HCT116 (cell line): Measurements from ENCODE around the gene IDH3G. TPM values are rescaled to one million over a fixed set of nuclear protein-coding genes. Genes with fewer than 3 reads are reported as not detected.

ENCODE experiments used
- ATAC-seq: fragments of 200-7000 bp; cut with Tn5 transposase; 2 replicates; pipeline ENCODE4 v1.9.1; 2020; ENCODE audit warnings: mild to moderate bottlenecking, moderate library complexity
- BruUV-seq: library from RNA; stranded (reverse); fragments of 400-500 nt; replicated peaks from 2 replicates; lab custom pipeline; 2021; lab: Mats Ljungman, UMichigan
- CTCF ChIA-PET: fragments of 300-600 bp; sonication (Branson Sonifier 250); formaldehyde crosslinking; loops from one replicate; lab custom pipeline; 2021; ENCODE audit warnings: antibody characterized with exemption; lab: Charles Lee
- POLR2A ChIA-PET: fragments of 300-600, 350-600 bp; sonication (Branson Sonifier 250); formaldehyde crosslinking; loops from one replicate; lab custom pipeline; 2021; ENCODE audit warnings: antibody characterized with exemption; lab: Charles Lee
- RAD21 ChIA-PET, 2 experiments: fragments of 300-600 bp; sonication (Branson Sonifier 250); formaldehyde crosslinking; loops; one replicate each; lab custom pipeline; 2023; ENCODE audit warnings: low total read pairs in 2 of 2; ENCODE audit not compliant: uncharacterized antibody in 2 of 2, unreplicated experiment in 2 of 2, low non-redundant PET in 1 of 2; lab: Charles Lee
- DNase-seq: peaks from one replicate; pipeline ENCODE4 v3.0.0-alpha.2; 2010; ENCODE audit warnings: low read depth, low spot score
- H2AFZ ChIP-seq: fragments of 200-600 bp; shearing (Covaris generic), sonication (generic); 2 replicates; pipeline ENCODE4 v1.6.1; 2017; ENCODE audit warnings: low read depth, mixed run types, mixed read lengths, antibody characterized with exemption, low read length; ENCODE audit not compliant: poor library complexity, severe bottlenecking
- H3K27ac ChIP-seq: 2 replicates; pipeline ENCODE4 v1.5.1; 2012; ENCODE audit warnings: low read depth, low read length
- H3K27me3 ChIP-seq: fragments of 200-600 bp; sonication (generic); 2 replicates; pipeline ENCODE4 v1.6.1; 2016; ENCODE audit warnings: mixed run types, low read length, mixed read lengths; ENCODE audit not compliant: insufficient read depth
- H3K36me3 ChIP-seq, 2 experiments: fragments of 200-500 bp in 1 of 2; fragments of 200-600 bp in 1 of 2; sonication (Bioruptor generic) in 1 of 2; sonication (generic) in 1 of 2; 2 replicates each; pipeline versions ENCODE4 v1.5.1 to v1.6.1; 2014 to 2016; ENCODE audit warnings: low read length in 2 of 2, inconsistent platforms in 1 of 2, mixed read lengths in 1 of 2, mixed run types in 1 of 2; ENCODE audit not compliant: insufficient read depth in 2 of 2, control insufficient read depth in 1 of 2
- H3K4me1 ChIP-seq, 2 experiments: fragments of 200-600 bp in 1 of 2; sonication (generic) in 1 of 2; 2 replicates each; pipeline versions ENCODE4 v1.5.1 to v1.6.1; 2012 to 2017; ENCODE audit warnings: low read length in 2 of 2, inconsistent platforms in 1 of 2, mild to moderate bottlenecking in 1 of 2, mixed read lengths in 1 of 2, mixed run types in 1 of 2, moderate library complexity in 1 of 2; ENCODE audit not compliant: insufficient read depth in 2 of 2, control insufficient read depth in 1 of 2
- H3K4me2 ChIP-seq: fragments of 200-600 bp; sonication (generic); 2 replicates; pipeline ENCODE4 v1.6.1; 2017; ENCODE audit warnings: mixed run types, low read length, mixed read lengths
- H3K4me3 ChIP-seq, 2 experiments: fragments of 200-600 bp in 1 of 2; sonication (generic) in 1 of 2; replicated peaks in 1 of 2; 2 replicates each; pipeline ENCODE4 v1.5.1; 2011 to 2016; ENCODE audit warnings: low read length in 2 of 2, control low read depth in 1 of 2, low read depth in 1 of 2, mild to moderate bottlenecking in 1 of 2, mixed read lengths in 1 of 2, mixed run types in 1 of 2
- H3K79me2 ChIP-seq: fragments of 200-600 bp; sonication (generic); 2 replicates; pipeline ENCODE4 v1.6.1; 2017; ENCODE audit warnings: mild to moderate bottlenecking, mixed run types, low read length, moderate library complexity, mixed read lengths; ENCODE audit not compliant: insufficient read depth
- H3K9ac ChIP-seq: fragments of 200-600 bp; sonication (generic); 2 replicates; pipeline ENCODE4 v1.6.1; 2016; ENCODE audit warnings: low read length, mixed read lengths
- H3K9me2 ChIP-seq: fragments of 200-600 bp; sonication (generic), shearing (Covaris generic); 2 replicates; pipeline ENCODE4 v1.6.1; 2017; ENCODE audit warnings: mixed run types, mild to moderate bottlenecking, moderate library complexity; ENCODE audit not compliant: insufficient read depth
- H3K9me3 ChIP-seq, 2 experiments: fragments of 200-500 bp in 1 of 2; fragments of 200-600 bp in 1 of 2; sonication (Bioruptor generic) in 1 of 2; sonication (generic) in 1 of 2; 2 replicates each; pipeline ENCODE4 v1.6.1; 2014 to 2017; ENCODE audit warnings: low read length in 2 of 2, mixed read lengths in 2 of 2, inconsistent platforms in 1 of 2, low read depth in 1 of 2, mild to moderate bottlenecking in 1 of 2, mixed run types in 1 of 2, moderate library complexity in 1 of 2; ENCODE audit not compliant: control insufficient read depth in 1 of 2, insufficient read depth in 1 of 2
- H4K20me1 ChIP-seq: fragments of 200-600 bp; sonication (generic), shearing (Covaris generic); 2 replicates; pipeline ENCODE4 v1.6.1; 2017; ENCODE audit warnings: mixed run types, mild to moderate bottlenecking, moderate library complexity; ENCODE audit not compliant: insufficient read depth
- CEBPB ChIP-seq: IDR thresholded peaks from 2 replicates; pipeline ENCODE4 v1.6.1; 2012; ENCODE audit warnings: low read depth
- EGR1 ChIP-seq: IDR thresholded peaks from 2 replicates; pipeline ENCODE4 v1.6.1; 2012; ENCODE audit warnings: low read depth
- EZH2 ChIP-seq: fragments of 200-600 bp; sonication (generic); IDR thresholded peaks from 2 replicates; pipeline ENCODE4 v1.6.1; 2017; ENCODE audit warnings: antibody characterized with exemption, mixed run types
- EZH2phosphoT487 ChIP-seq: fragments of 200-600 bp; IDR thresholded peaks from 2 replicates; pipeline ENCODE4 v1.6.1; 2018; ENCODE audit warnings: antibody characterized with exemption, borderline replicate concordance
- FOSL1 ChIP-seq: IDR thresholded peaks from 2 replicates; pipeline ENCODE4 v1.6.1; 2012; ENCODE audit warnings: low read depth
- POLR2AphosphoS5 ChIP-seq: IDR thresholded peaks from 2 replicates; pipeline ENCODE4 v1.6.1; 2011; ENCODE audit warnings: mild to moderate bottlenecking, low read depth, low read length, moderate library complexity
- RAD21 ChIP-seq: IDR thresholded peaks from 2 replicates; pipeline ENCODE4 v1.6.1; 2012; ENCODE audit warnings: low read depth, mild to moderate bottlenecking
- ZNF274 ChIP-seq: fragments of 200-500 bp; sonication (Bioruptor generic); IDR thresholded peaks from 2 replicates; pipeline ENCODE4 v1.6.1; 2014; ENCODE audit warnings: mild to moderate bottlenecking, low read depth, low read length, inconsistent platforms
- intact Hi-C: fragments of 100-400 bp; cut with micrococcal nuclease; formaldehyde crosslinking; loops from 2 replicates; pipeline ENCODE4 v1.10.0; 2022
- total RNA-seq: library from RNA; stranded (reverse); gene quantifications from one replicate; pipeline ENCODE4 v1.2.1, GENCODE V29; 2021; ENCODE audit not compliant: unreplicated experiment
- TF ChIP-seq, protein P1 (sequence below): IDR thresholded peaks from 2 replicates; pipeline ENCODE4 v1.6.1; 2011; ENCODE audit warnings: mild to moderate bottlenecking, low read length, moderate library complexity; ENCODE audit not compliant: insufficient replicate concordance; ENCODE audit errors: extremely low read depth

Gene IDH3G
- total RNA-seq, 1 experiment from 2014 or later = 49.7 TPM

DNA sequence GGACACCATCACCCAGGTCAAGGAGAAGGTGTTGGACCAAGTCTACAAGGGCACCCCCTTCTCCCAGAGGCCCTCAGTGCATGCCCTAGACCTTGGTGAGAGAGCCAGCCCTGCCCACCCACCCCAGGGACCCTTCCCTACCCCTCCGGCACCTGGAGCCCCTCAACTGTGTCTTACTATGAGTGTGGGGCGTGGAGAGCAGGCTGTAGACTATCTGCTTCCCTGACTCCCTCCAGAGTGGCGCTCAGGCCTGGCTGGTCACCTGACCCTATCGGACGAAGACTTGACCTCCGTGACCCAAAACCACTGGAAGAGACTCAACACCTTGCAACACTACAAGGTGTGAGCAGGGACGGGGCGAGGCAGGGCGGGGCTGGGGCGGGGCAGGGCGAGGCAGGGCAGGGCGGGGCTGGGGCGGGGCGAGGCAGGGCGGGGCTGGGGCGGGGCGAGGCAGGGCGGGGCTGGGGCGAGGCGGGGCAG is 18.0 kb downstream of the IDH3G start (continued):
- TF ChIP-seq, protein P1, sequence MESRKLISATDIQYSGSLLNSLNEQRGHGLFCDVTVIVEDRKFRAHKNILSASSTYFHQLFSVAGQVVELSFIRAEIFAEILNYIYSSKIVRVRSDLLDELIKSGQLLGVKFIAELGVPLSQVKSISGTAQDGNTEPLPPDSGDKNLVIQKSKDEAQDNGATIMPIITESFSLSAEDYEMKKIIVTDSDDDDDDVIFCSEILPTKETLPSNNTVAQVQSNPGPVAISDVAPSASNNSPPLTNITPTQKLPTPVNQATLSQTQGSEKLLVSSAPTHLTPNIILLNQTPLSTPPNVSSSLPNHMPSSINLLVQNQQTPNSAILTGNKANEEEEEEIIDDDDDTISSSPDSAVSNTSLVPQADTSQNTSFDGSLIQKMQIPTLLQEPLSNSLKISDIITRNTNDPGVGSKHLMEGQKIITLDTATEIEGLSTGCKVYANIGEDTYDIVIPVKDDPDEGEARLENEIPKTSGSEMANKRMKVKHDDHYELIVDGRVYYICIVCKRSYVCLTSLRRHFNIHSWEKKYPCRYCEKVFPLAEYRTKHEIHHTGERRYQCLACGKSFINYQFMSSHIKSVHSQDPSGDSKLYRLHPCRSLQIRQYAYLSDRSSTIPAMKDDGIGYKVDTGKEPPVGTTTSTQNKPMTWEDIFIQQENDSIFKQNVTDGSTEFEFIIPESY = no peak
- no peak for TF ChIP-seq ZNF274

DNA sequence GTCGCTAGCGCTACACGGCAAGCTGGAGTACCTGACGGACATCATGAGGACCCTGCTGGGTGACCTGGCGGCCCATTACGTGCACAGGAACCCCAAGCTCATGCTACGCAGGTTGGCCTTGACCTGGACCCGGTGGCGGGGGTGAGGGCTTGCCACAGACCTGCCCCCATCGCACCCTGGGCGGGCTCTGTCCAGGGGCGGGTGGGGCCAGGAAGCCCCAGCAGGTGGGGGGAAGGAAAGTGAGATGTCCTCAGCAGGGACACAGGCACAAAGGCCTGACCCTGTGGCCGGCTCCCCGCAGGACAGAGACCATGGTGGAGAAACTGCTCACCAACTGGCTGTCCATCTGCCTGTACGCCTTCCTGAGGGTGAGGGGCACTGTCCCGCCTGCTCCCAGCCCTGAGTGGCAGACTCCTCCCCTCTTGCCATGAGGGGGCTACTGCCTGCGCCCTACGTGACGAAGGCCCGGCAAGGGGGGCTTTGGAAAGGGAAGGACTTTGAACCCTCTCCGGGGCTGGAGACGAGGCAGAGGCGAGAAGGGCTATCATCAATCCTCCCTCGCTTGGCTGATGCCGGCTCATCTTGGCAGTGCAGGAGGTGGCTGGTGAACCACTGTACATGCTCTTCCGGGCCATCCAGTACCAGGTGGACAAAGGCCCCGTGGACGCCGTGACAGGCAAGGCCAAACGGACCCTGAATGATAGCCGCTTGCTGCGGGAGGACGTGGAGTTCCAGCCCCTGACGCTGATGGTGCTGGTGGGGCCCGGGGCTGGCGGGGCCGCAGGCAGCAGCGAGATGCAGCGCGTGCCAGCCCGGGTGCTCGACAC is 18.7 kb downstream of the IDH3G start:
- ChIA-PET POLR2A (no interaction called here), RAD21 (no interaction called here), CTCF (no interaction called here)
- Histone ChIP-seq H2AFZ (no peak overlapping the region), H3K27ac (no peak overlapping the region), H4K20me1 (no peaks in the 10 kb centered on the region), H3K79me2 (no peaks in the 10 kb centered on the region), H3K27me3 (no peaks in the 10 kb centered on the region), H3K4me3 (no peak overlapping the region), H3K4me2 (no peak overlapping the region), H3K9me3 (no peaks in the 10 kb centered on the region), H3K36me3 (no peaks in the 10 kb centered on the region), H3K9me2 (no peaks in the 10 kb centered on the region), H3K9ac (no peak overlapping the region), H3K4me1 (peaks cover 0 to 6% of the 10 kb centered on the region in 2 experiments; a peak in 1 of 4 replicates)
- TF ChIP-seq RAD21 = no peak
- no peak for TF ChIP-seq EGR1
- TF ChIP-seq FOSL1 = no peak
- TF ChIP-seq EZH2phosphoT487 = no peak
- no peak for TF ChIP-seq CEBPB
- TF ChIP-seq EZH2 = no peak
- TF ChIP-seq, protein P1 = no peak
- TF ChIP-seq POLR2AphosphoS5 = no peak
- BruUV-seq = no TSS peak
- DNase-seq (no peak), ATAC-seq (no peak)
- intact Hi-C loops = no loop called here
